ENCODE data around the gene CD2BP2. TPM values are rescaled to one million over a fixed set of nuclear protein-coding genes. Genes with fewer than 3 reads are reported as not detected.
A peak's percentile ranks its signal among the peaks of the same experiment; 100 is the strongest.
"Not testable (repeated sequence)": the region's sequence is repeated elsewhere in the genome, so short reads cannot be mapped to it uniquely, and the experiment has no call there.

CD2BP2 gene
- polyA plus RNA-seq, 1 donor, result 34.3 TPM

- no peak for DNase-seq
These were observed 4.1 kb upstream of the CD2BP2 start for GRCh38 chr16:30358990-30359870.

GRCh38 chr16:30358577-30358936 is 3.4 kb upstream of the CD2BP2 start:
- DNase-seq, result no peak

GRCh38 chr16:30357715-30358576 is 2.8 kb upstream of the CD2BP2 start:
- no peak for DNase-seq

GRCh38 chr16:30357085-30357714 is 2.1 kb upstream of the CD2BP2 start:
- DNase-seq, result no peak

GRCh38 chr16:30356401-30357084 is 1.4 kb upstream of the CD2BP2 start:
- DNase-seq, result no peak

GRCh38 chr16:30355954-30356308 is 823 bp upstream of the CD2BP2 start:
- DNase-seq, result no peak

- DNase-seq, result no peak
These were observed 525 bp downstream of the CD2BP2 start for GRCh38 chr16:30354423-30355143.

- no peak for DNase-seq
These were observed 1.5 kb downstream of the CD2BP2 start for GRCh38 chr16:30353438-30354129.

GRCh38 chr16:30352488-30353401 is 2.4 kb downstream of the CD2BP2 start:
- no peak for DNase-seq

GRCh38 chr16:30351586-30352419 is 3.3 kb downstream of the CD2BP2 start:
- DNase-seq, result peak; percentile 42

- no peak for DNase-seq
These were observed 4.1 kb downstream of the CD2BP2 start for GRCh38 chr16:30351001-30351441.

- no peak for DNase-seq
These were observed 4.8 kb downstream of the CD2BP2 start for GRCh38 chr16:30350134-30350871.

GRCh38 chr16:30349675-30350074 is 5.4 kb downstream of the CD2BP2 start:
- DNase-seq, result no peak

- DNase-seq, result no peak
These were observed 6.2 kb downstream of the CD2BP2 start for GRCh38 chr16:30348929-30349328.

- no peak for DNase-seq
These were observed 7.0 kb downstream of the CD2BP2 start for GRCh38 chr16:30348113-30348512.

GRCh38 chr16:30346286-30346685 is 8.8 kb downstream of the CD2BP2 start:
- no peak for DNase-seq

GRCh38 chr16:30343491-30343820 is 11.7 kb downstream of the CD2BP2 start:
- DNase-seq, result not testable (repeated sequence)

- no peak for DNase-seq
These were observed 12.2 kb downstream of the CD2BP2 start for GRCh38 chr16:30342751-30343490.

All from hindlimb muscle (tissue), 1 donor.